Upper lobe of right lung (tissue), 1 donor: ENCODE data around the gene HDAC10. TPM values are rescaled to one million over a fixed set of nuclear protein-coding genes. Genes with fewer than 3 reads are reported as not detected.

ENCODE experiments used
- ATAC-seq: fragments of 200-7000 bp; cut with Tn5 transposase; one replicate; pipeline ENCODE4 v1.9.1; 2020; ENCODE audit warnings: mild to moderate bottlenecking, moderate library complexity
- DNase-seq: peaks from one replicate; pipeline ENCODE4 v3.0.0-alpha.2; 2020
- H3K27ac ChIP-seq: fragments of 200-600 bp; one replicate; pipeline ENCODE4 v1.8.0; 2022
- H3K27me3 ChIP-seq: fragments of 200-600 bp; one replicate; pipeline ENCODE4 v1.8.0; 2022; ENCODE audit warnings: mild to moderate bottlenecking
- H3K36me3 ChIP-seq: fragments of 200-600 bp; one replicate; pipeline ENCODE4 v1.8.0; 2022
- H3K4me1 ChIP-seq: fragments of 200-600 bp; one replicate; pipeline ENCODE4 v1.8.0; 2022
- H3K4me3 ChIP-seq: fragments of 200-600 bp; one replicate; pipeline ENCODE4 v1.8.0; 2022; ENCODE audit warnings: mild to moderate bottlenecking
- H3K9me3 ChIP-seq: fragments of 200-600 bp; one replicate; pipeline ENCODE4 v1.8.0; 2022
- CTCF ChIP-seq: fragments of 200-600 bp; IDR thresholded peaks from one replicate; pipeline ENCODE4 v1.8.0; 2022; ENCODE audit warnings: antibody characterized with exemption
- intact Hi-C: fragments of 100-400 bp; cut with DNase I; formaldehyde crosslinking; loops from one replicate; pipeline ENCODE4 v1.11.0; 2022
- total RNA-seq: library from RNA; stranded (reverse); fragmentation: NEBNext Ultra II Directional; extraction: Animal tissue kit (Norgen Biotek cat#: 25700); gene quantifications from one replicate; pipeline ENCODE4 v1.2.1, GENCODE V29; 2021
- donor health status: DM: no; HTN: yes; CAD: no; lungs with severe emphysema.

Gene HDAC10
- total RNA-seq, 1 donor from 2014 or later, result 48.9 TPM

- Histone ChIP-seq H3K27me3 (no peaks in the 10 kb centered on the region), H3K4me3 (peak overlapping the region; percentile 76), H3K27ac (peak overlapping the region; percentile 74), H3K36me3 (peaks cover 33% of the 10 kb centered on the region), H3K4me1 (peaks cover 14% of the 10 kb centered on the region), H3K9me3 (no peaks in the 10 kb centered on the region)
- intact Hi-C loops, result no loop called here
- ATAC-seq (peak; percentile 3), DNase-seq (no peak)
- TF ChIP-seq CTCF, result no peak
These were observed 51.1 kb downstream of the HDAC10 start for GRCh38 chr22:50199829-50200460.

- TF ChIP-seq CTCF, result no peak
- DNase-seq, result no peak
- peaks cover 40% of the 10 kb centered on the region for H3K36me3 ChIP-seq
- H3K4me1 ChIP-seq, result peaks cover 14% of the 10 kb centered on the region
- no peaks in the 10 kb centered on the region for H3K9me3 ChIP-seq
- H3K27me3 ChIP-seq, result no peaks in the 10 kb centered on the region
- no peak overlapping the region for H3K4me3 ChIP-seq
- intact Hi-C loops, result no loop called here
- no peak overlapping the region for H3K27ac ChIP-seq
- no peak for ATAC-seq
These were observed 51.8 kb downstream of the HDAC10 start for GRCh38 chr22:50199251-50199721.

- peaks cover 46% of the 10 kb centered on the region for H3K36me3 ChIP-seq
- H3K4me1 ChIP-seq, result peaks cover 14% of the 10 kb centered on the region
- no peaks in the 10 kb centered on the region for H3K27me3 ChIP-seq
- H3K9me3 ChIP-seq, result no peaks in the 10 kb centered on the region
- H3K27ac ChIP-seq, result no peak overlapping the region
- no peak overlapping the region for H3K4me3 ChIP-seq
- no peak for TF ChIP-seq CTCF
- intact Hi-C loops, result no loop called here
- DNase-seq (no peak), ATAC-seq (no peak)
These were observed 52.4 kb downstream of the HDAC10 start for GRCh38 chr22:50198624-50199017.

GRCh38 chr22:50197856-50198623, 53.0 kb downstream of the HDAC10 start:
- H3K27ac ChIP-seq, result no peak overlapping the region
- intact Hi-C loops, result no loop called here
- H3K4me3 ChIP-seq, result no peak overlapping the region
- H3K9me3 ChIP-seq, result no peaks in the 10 kb centered on the region
- H3K27me3 ChIP-seq, result no peaks in the 10 kb centered on the region
- ATAC-seq (no peak), DNase-seq (no peak)
- no peak for TF ChIP-seq CTCF
- H3K4me1 ChIP-seq, result peaks cover 15% of the 10 kb centered on the region
- H3K36me3 ChIP-seq, result peaks cover 46% of the 10 kb centered on the region

- Histone ChIP-seq H3K27ac (no peak overlapping the region), H3K9me3 (no peaks in the 10 kb centered on the region), H3K4me1 (peaks cover 17% of the 10 kb centered on the region), H3K27me3 (no peaks in the 10 kb centered on the region), H3K36me3 (peaks cover 46% of the 10 kb centered on the region), H3K4me3 (no peak overlapping the region)
- TF ChIP-seq CTCF, result no peak
- intact Hi-C loops, result no loop called here
- ATAC-seq (no peak), DNase-seq (no peak)
These were observed 53.9 kb downstream of the HDAC10 start for GRCh38 chr22:50197000-50197800.
